ENCODE results near the gene SPRYD7. TPM values are rescaled to one million over a fixed set of nuclear protein-coding genes. Genes with fewer than 3 reads are reported as not detected.

The SPRYD7 gene
- 1 to 10 TPM; 2.6 to 2.7 TPM for total RNA-seq

GRCh38 chr13:49936075-49936967 lies at the start of gene SPRYD7:
Gene SPRYD7 (minus strand): TSS chr13:49936340. CDS start chr13:49936235, 105 bp downstream.
- Mint-ChIP-seq H3K4me3 (peak within 1 kb of the TSS; percentile 83), H3K4me1 (peaks cover 6% of the 10 kb centered on the region), H3K27me3 (peaks cover 19% of the 10 kb centered on the region), H3K9me3 (no peaks in the 10 kb centered on the region), H3K27ac (peak within 1 kb of the TSS; percentile 86), H3K36me3 (ENCODE audit: low read depth) (no peaks in the 10 kb centered on the region)
- ChIA-PET CTCF (interaction anchor here (0.6 to 1.4 kb wide), 14 partner anchors 11 to 979 kb away, joined by 3 to 5 read pairs (median 4); partner anchors contain the start of gene TRIM13), POLR2A (interaction anchor here (0.8 kb wide), 1 partner anchor 143 kb away, joined by 4 read pairs; the partner anchor contains the start of gene KPNA3)
- DNase-seq = peak; percentile 91

- H3K9me3 Mint-ChIP-seq = no peaks in the 10 kb centered on the region
- ChIA-PET POLR2A (no interaction called here), CTCF (interaction anchor here (2.4 kb wide), 1 partner anchor 12 kb away, joined by 8 read pairs; the partner anchor contains the start of gene TRIM13)
- peaks cover 40% of the 10 kb centered on the region for H3K36me3 Mint-ChIP-seq (ENCODE audit: low read depth)
- no peak overlapping the region for H3K27ac Mint-ChIP-seq
- H3K4me1 Mint-ChIP-seq = no peaks in the 10 kb centered on the region
- H3K27me3 Mint-ChIP-seq = no peaks in the 10 kb centered on the region
- DNase-seq = no peak
- H3K4me3 Mint-ChIP-seq = no peak overlapping the region
Measured at GRCh38 chr13:49985129-49985528, 49.0 kb upstream of the SPRYD7 start.

- H3K9me3 Mint-ChIP-seq = no peaks in the 10 kb centered on the region
- H3K27me3 Mint-ChIP-seq = no peaks in the 10 kb centered on the region
- ChIA-PET POLR2A (interaction anchor here (0.6 kb wide), 1 partner anchor 1115 kb away, joined by 5 read pairs; no protein-coding TSS in a partner anchor), CTCF (interaction anchor here (1.2 to 1.5 kb wide), 2 partner anchors 147 to 932 kb away, joined by 3 read pairs; no protein-coding TSS in a partner anchor)
- H3K4me1 Mint-ChIP-seq = peaks cover 4% of the 10 kb centered on the region
- DNase-seq = no peak
- H3K27ac Mint-ChIP-seq = no peak overlapping the region
- peaks cover 19% of the 10 kb centered on the region for H3K36me3 Mint-ChIP-seq (ENCODE audit: low read depth)
- H3K4me3 Mint-ChIP-seq = no peak overlapping the region
Measured at GRCh38 chr13:49980266-49980665, 44.1 kb upstream of the SPRYD7 start.

- no peak for DNase-seq
- Mint-ChIP-seq H3K4me3 (no peak overlapping the region), H3K9me3 (no peaks in the 10 kb centered on the region), H3K4me1 (peaks cover 6% of the 10 kb centered on the region), H3K27me3 (no peaks in the 10 kb centered on the region), H3K27ac (no peak overlapping the region), H3K36me3 (ENCODE audit: low read depth) (peaks cover 13% of the 10 kb centered on the region)
- ChIA-PET POLR2A (no interaction called here), CTCF (interaction anchor here (1.6 to 2.2 kb wide), 2 partner anchors 934 to 1091 kb away, joined by 6 read pairs; no protein-coding TSS in a partner anchor)
Measured at GRCh38 chr13:49977992-49978391, 41.9 kb upstream of the SPRYD7 start.

DNA sequence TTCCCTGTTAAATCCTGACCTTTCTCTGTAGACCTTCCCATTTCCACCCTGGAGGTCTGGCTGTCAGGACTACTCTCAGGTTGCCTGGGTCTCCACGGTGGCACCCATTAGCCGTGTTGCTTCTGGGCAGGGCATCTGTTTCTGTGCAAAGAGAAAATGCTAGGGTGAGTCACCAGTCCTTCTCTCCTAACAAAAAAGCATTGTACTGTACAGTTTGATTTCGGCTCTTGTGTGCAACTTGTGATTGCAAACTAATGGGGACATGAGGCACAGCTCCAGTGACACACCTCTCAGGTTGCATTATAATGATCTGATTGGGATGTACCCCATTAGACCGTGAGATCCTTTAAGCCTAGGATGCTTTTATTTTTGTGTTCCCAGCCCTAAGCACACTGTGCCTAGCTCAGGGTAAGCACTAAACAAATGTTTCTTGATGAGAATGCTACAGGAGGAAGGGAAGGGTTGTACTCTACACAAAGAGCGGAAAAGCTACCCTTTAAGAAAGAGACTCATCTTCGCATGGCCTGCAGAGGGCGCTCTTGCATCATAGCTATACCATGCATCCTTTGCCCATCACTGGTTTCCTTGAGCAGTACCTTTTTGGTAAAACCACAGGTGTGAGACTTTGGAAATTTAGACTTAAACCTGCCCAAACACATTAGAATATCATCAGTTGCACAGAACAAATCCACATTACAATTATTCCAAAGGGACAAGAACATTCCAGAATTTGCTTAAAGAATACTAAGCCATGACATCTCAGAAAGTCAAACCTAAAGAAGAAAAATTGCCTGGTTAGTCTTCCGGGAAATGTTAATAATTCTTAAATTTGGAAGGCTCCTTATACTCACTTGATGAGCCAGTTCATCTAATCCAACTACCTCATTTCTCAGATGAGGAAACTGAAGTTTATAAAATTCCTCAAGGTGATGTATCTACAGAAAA lies 40.4 kb upstream of the SPRYD7 start:
- POLR2A ChIA-PET = no interaction called here
- Mint-ChIP-seq H3K4me1 (peaks cover 10% of the 10 kb centered on the region), H3K27ac (no peak overlapping the region), H3K27me3 (no peaks in the 10 kb centered on the region), H3K4me3 (no peak overlapping the region), H3K9me3 (no peaks in the 10 kb centered on the region), H3K36me3 (ENCODE audit: low read depth) (peaks cover 5% of the 10 kb centered on the region)
- CTCF ChIA-PET = interaction anchor here (0.6 to 2.2 kb wide), 13 partner anchors 17 to 1364 kb away, joined by 3 to 6 read pairs (median 3); partner anchors contain the start of gene TRIM13
- DNase-seq = peak; percentile 80

DNA sequence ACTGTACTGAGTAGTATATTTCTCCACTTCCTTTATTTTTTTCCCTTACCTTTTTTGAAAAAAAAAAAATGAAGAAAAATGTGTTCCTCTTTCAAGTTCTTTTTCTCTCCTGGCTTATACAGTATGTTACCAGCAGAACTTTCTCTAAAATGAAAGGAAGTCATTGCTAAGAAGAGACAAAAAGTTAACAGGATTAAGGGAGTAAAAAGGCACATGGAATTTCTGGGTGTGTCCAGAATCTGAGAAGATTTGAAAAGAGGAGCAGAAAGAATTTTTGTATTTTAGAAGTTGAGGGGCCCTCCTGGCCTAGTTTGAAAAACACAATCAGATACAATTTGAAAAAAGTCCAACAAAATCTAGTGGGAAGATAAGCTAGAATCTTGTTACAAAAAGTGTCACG lies 39.7 kb upstream of the SPRYD7 start:
- H3K27ac Mint-ChIP-seq = no peak overlapping the region
- no peak overlapping the region for H3K4me3 Mint-ChIP-seq
- no peaks in the 10 kb centered on the region for H3K9me3 Mint-ChIP-seq
- ChIA-PET POLR2A (no interaction called here), CTCF (interaction anchor here (0.6 to 1.4 kb wide), 8 partner anchors 17 to 1363 kb away, joined by 3 to 5 read pairs (median 3); partner anchors contain the start of gene TRIM13)
- no peaks in the 10 kb centered on the region for H3K27me3 Mint-ChIP-seq
- peaks cover 4% of the 10 kb centered on the region for H3K36me3 Mint-ChIP-seq (ENCODE audit: low read depth)
- H3K4me1 Mint-ChIP-seq = peaks cover 10% of the 10 kb centered on the region
- DNase-seq = no peak

- no peaks in the 10 kb centered on the region for H3K27me3 Mint-ChIP-seq
- H3K4me3 Mint-ChIP-seq = no peak overlapping the region
- ChIA-PET CTCF (interaction anchor here (0.6 to 1.7 kb wide), 3 partner anchors 9 to 1090 kb away, joined by 3 to 5 read pairs (median 3); no protein-coding TSS in a partner anchor), POLR2A (no interaction called here)
- H3K27ac Mint-ChIP-seq = no peak overlapping the region
- H3K36me3 Mint-ChIP-seq (ENCODE audit: low read depth) = peaks cover 13% of the 10 kb centered on the region
- H3K9me3 Mint-ChIP-seq = no peaks in the 10 kb centered on the region
- H3K4me1 Mint-ChIP-seq = peaks cover 10% of the 10 kb centered on the region
- DNase-seq = no peak
Measured at GRCh38 chr13:49972709-49973108, 36.6 kb upstream of the SPRYD7 start.

- H3K4me1 Mint-ChIP-seq = no peaks in the 10 kb centered on the region
- H3K36me3 Mint-ChIP-seq (ENCODE audit: low read depth) = peaks cover 37% of the 10 kb centered on the region
- no peaks in the 10 kb centered on the region for H3K27me3 Mint-ChIP-seq
- ChIA-PET CTCF (interaction anchor here (0.7 kb wide), 1 partner anchor 10 kb away, joined by 3 read pairs; no protein-coding TSS in a partner anchor), POLR2A (no interaction called here)
- H3K27ac Mint-ChIP-seq = no peak overlapping the region
- H3K9me3 Mint-ChIP-seq = peaks cover 18% of the 10 kb centered on the region
- H3K4me3 Mint-ChIP-seq = no peak overlapping the region
- DNase-seq = no peak
Measured at GRCh38 chr13:49967456-49967855, 31.3 kb upstream of the SPRYD7 start.

- CTCF ChIA-PET = no interaction called here
- POLR2A ChIA-PET = no interaction called here
Measured at GRCh38 chr13:49958321-49958720, 22.2 kb upstream of the SPRYD7 start.

DNA sequence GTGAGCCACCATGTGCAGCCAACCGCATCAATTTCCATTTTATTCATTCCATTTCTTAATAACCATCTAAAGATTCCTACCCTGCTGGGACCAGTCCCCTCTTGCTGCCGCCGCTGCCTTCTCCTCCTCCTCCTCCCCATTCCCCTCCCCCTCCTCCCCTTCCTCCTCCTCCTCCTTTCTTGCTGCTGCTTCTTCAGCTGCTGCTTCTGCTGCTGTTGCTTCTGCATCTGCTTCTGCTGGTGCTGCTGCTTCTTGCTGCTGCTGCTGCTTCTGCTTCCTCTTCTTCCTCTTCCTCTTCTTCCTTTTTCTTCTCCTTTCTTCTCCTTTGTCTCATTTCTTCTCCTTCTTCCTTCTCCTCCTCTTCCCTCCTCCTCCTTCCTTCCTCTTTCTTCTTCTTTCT lies 20.0 kb upstream of the SPRYD7 start:
- POLR2A ChIA-PET = no interaction called here
- CTCF ChIA-PET = no interaction called here

More at GRCh38 chr13:49958321-49958720, 22.2 kb upstream of the SPRYD7 start:
- no peaks in the 10 kb centered on the region for H3K27me3 Mint-ChIP-seq
- no peak for DNase-seq
- no peak overlapping the region for H3K27ac Mint-ChIP-seq
- H3K36me3 Mint-ChIP-seq (ENCODE audit: low read depth) = peaks cover 12% of the 10 kb centered on the region
- H3K9me3 Mint-ChIP-seq = peaks cover 9% of the 10 kb centered on the region
- H3K4me3 Mint-ChIP-seq = no peak overlapping the region
- no peaks in the 10 kb centered on the region for H3K4me1 Mint-ChIP-seq

DNA sequence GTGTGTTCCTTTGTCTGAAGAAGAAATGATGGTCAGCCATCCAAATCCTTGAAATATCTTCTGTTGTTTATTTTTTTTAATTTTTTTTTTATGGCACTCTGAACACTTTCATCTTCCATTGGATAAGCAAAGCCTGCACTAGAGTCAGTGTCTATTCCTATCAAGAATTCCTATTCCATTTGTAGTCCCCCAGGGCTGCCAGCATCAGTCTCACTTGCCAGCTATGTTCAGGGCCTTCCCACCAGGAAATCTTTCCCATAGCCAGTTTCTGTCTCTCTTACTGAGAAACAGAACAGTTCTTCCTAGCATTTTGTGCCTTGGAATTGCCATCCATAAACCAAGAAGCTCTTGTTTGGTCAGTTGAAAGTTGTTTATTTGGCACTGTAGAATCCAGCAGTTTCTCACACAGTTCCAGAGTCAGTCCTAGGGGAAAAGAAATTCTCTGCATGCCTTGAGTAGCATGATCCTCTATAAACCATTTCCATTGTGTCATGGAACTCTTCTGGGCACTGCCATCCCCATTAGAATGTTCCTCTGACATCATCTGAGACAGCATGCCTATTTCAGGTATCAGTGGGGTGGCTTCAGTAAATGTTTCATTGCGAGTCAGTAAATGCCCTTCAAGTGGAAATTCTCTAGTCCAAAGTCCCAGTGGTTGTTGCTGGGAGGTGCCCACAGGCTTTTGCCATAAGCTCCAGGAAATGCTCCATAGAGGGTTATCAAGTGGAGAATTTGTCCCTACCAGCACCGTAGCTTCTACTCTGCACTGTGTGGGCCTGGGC lies 18.7 kb upstream of the SPRYD7 start:
- Mint-ChIP-seq H3K4me1 (no peaks in the 10 kb centered on the region), H3K27me3 (no peaks in the 10 kb centered on the region), H3K9me3 (no peaks in the 10 kb centered on the region), H3K36me3 (ENCODE audit: low read depth) (no peaks in the 10 kb centered on the region), H3K4me3 (no peak overlapping the region), H3K27ac (no peak overlapping the region)
- ChIA-PET CTCF (interaction anchor here (0.6 kb wide), 1 partner anchor 46 kb away, joined by 6 read pairs; no protein-coding TSS in a partner anchor), POLR2A (no interaction called here)
- no peak for DNase-seq

More for the DNA sequence above, 20.0 kb upstream of the SPRYD7 start:
- no peak overlapping the region for H3K4me3 Mint-ChIP-seq
- H3K4me1 Mint-ChIP-seq = no peaks in the 10 kb centered on the region
- peaks cover 5% of the 10 kb centered on the region for H3K36me3 Mint-ChIP-seq (ENCODE audit: low read depth)
- H3K27me3 Mint-ChIP-seq = no peaks in the 10 kb centered on the region
- peaks cover 4% of the 10 kb centered on the region for H3K9me3 Mint-ChIP-seq
- H3K27ac Mint-ChIP-seq = no peak overlapping the region
- no peak for DNase-seq
